ENCODE results near the gene STK39. TPM values are rescaled to one million over a fixed set of nuclear protein-coding genes. Genes with fewer than 3 reads are reported as not detected.

The STK39 gene
- total RNA-seq, 1 experiment from 2014 or later, result 13.8 TPM

- intact Hi-C loops (cut with micrococcal nuclease), result no loop called here
- Mint-ChIP-seq H3K36me3 (ENCODE audit: insufficient read depth, unreplicated experiment) (no peaks in the 10 kb centered on the region), H3K4me3 (ENCODE audit: unreplicated experiment) (no peak overlapping the region), H3K9me3 (ENCODE audit: unreplicated experiment) (no peaks in the 10 kb centered on the region), H3K27ac (ENCODE audit: low read depth, unreplicated experiment) (no peak overlapping the region), H3K27me3 (ENCODE audit: insufficient read depth, unreplicated experiment) (no peaks in the 10 kb centered on the region), H3K4me1 (ENCODE audit: insufficient read depth, unreplicated experiment) (peaks cover 27% of the 10 kb centered on the region)
- CTCF ChIA-PET, result no interaction called here
- no peak for TF ChIP-seq CTCF (IDR thresholded peaks at IDR 0.05; ENCODE audit: unreplicated experiment)
- no peak for DNase-seq (ENCODE audit: unreplicated experiment)
- POLR2A ChIA-PET, result interaction anchor here (1.0 kb wide), 1 partner anchor 8 kb away, joined by 3 read pairs; no protein-coding TSS in a partner anchor
- BruUV-seq (replicated peaks), result no TSS peak
Observed at GRCh38 chr2:168192839-168193616, 54.4 kb downstream of the STK39 start.

- H3K4me3 Mint-ChIP-seq (ENCODE audit: unreplicated experiment), result no peak overlapping the region
- DNase-seq (ENCODE audit: unreplicated experiment), result no peak
- no peak overlapping the region for H3K27ac Mint-ChIP-seq (ENCODE audit: low read depth, unreplicated experiment)
- no TSS peak for BruUV-seq (replicated peaks)
- H3K27me3 Mint-ChIP-seq (ENCODE audit: insufficient read depth, unreplicated experiment), result no peaks in the 10 kb centered on the region
- CTCF ChIA-PET, result interaction anchor here (0.6 to 1.6 kb wide), 6 partner anchors 10 to 145 kb away, joined by 3 to 4 read pairs (median 3); no protein-coding TSS in a partner anchor
- POLR2A ChIA-PET, result interaction anchor here (1.0 kb wide), 2 partner anchors 9 to 152 kb away, joined by 3 to 4 read pairs; no protein-coding TSS in a partner anchor
- H3K36me3 Mint-ChIP-seq (ENCODE audit: insufficient read depth, unreplicated experiment), result no peaks in the 10 kb centered on the region
- H3K4me1 Mint-ChIP-seq (ENCODE audit: insufficient read depth, unreplicated experiment), result peaks cover 26% of the 10 kb centered on the region
- intact Hi-C loops (cut with micrococcal nuclease), result no loop called here
- TF ChIP-seq CTCF (IDR thresholded peaks at IDR 0.05; ENCODE audit: unreplicated experiment), result no peak
- no peaks in the 10 kb centered on the region for H3K9me3 Mint-ChIP-seq (ENCODE audit: unreplicated experiment)
Observed at GRCh38 chr2:168191955-168192785, 55.2 kb downstream of the STK39 start.

GRCh38 chr2:168190590-168191336 is 56.6 kb downstream of the STK39 start:
- H3K27me3 Mint-ChIP-seq (ENCODE audit: insufficient read depth, unreplicated experiment), result no peaks in the 10 kb centered on the region
- no peak for DNase-seq (ENCODE audit: unreplicated experiment)
- intact Hi-C loops (cut with micrococcal nuclease), result no loop called here
- H3K27ac Mint-ChIP-seq (ENCODE audit: low read depth, unreplicated experiment), result peak overlapping the region; percentile 28
- TF ChIP-seq CTCF (IDR thresholded peaks at IDR 0.05; ENCODE audit: unreplicated experiment), result no peak
- ChIA-PET CTCF (interaction anchor here (0.6 to 1.6 kb wide), 4 partner anchors 24 to 147 kb away, joined by 3 read pairs; no protein-coding TSS in a partner anchor), POLR2A (no interaction called here)
- peaks cover 26% of the 10 kb centered on the region for H3K4me1 Mint-ChIP-seq (ENCODE audit: insufficient read depth, unreplicated experiment)
- no peaks in the 10 kb centered on the region for H3K9me3 Mint-ChIP-seq (ENCODE audit: unreplicated experiment)
- BruUV-seq (replicated peaks), result no TSS peak
- H3K4me3 Mint-ChIP-seq (ENCODE audit: unreplicated experiment), result no peak overlapping the region
- H3K36me3 Mint-ChIP-seq (ENCODE audit: insufficient read depth, unreplicated experiment), result no peaks in the 10 kb centered on the region

Measured in MCF 10A (cell line).